ENCODE measurements around the gene SCGB3A2. TPM values are rescaled to one million over a fixed set of nuclear protein-coding genes. Genes with fewer than 3 reads are reported as not detected.

SCGB3A2 gene
- total RNA-seq, 2 experiments from 2014 or later: not detected

DNA sequence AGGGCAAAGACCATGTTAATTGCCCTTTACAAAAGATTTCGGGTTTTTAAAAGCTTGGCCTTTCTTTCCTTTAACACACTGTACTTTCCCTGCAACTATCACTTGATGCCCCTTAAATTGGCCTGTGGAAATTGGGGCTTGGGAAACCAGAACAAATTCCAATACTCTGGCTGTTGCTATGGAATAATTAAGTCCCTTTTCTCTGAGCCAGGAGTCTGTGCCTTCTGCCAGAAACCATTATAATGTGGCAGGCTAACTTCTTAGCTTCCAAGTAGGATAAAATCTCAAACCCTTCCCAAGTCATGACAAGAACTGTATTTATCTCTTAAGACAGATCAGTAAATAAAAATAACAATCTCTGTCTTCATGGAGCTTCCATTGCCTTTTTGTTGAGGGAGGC lies 46.0 kb upstream of the SCGB3A2 start:
- Histone ChIP-seq H3K4me3 (ENCODE audit: low read depth, low read length, poor library complexity, severe bottlenecking) (no peak overlapping the region), H3K4me1 (ENCODE audit: insufficient read depth, low read length, poor library complexity, severe bottlenecking) (no peaks in the 10 kb centered on the region), H3K9me3 (ENCODE audit: low read length) (no peaks in the 10 kb centered on the region), H4K20me1 (ENCODE audit: insufficient read depth, low read length) (no peaks in the 10 kb centered on the region), H3K4me2 (ENCODE audit: low read length) (no peak overlapping the region), H3K27ac (ENCODE audit: low read depth, low read length, poor library complexity, severe bottlenecking) (no peak overlapping the region), H3K79me2 (ENCODE audit: insufficient read depth, low read depth, low read length) (no peaks in the 10 kb centered on the region), H3K36me3 (ENCODE audit: insufficient read depth, low read length) (no peaks in the 10 kb centered on the region), H3K9me2 (ENCODE audit: insufficient read depth, low read length) (no peaks in the 10 kb centered on the region), H2AFZ (ENCODE audit: low read length) (no peak overlapping the region)
- DNase-seq (ENCODE audit: low spot score): no peak
- no TSS peak for BruUV-seq (replicated peaks)
- ChIA-PET CTCF (ENCODE audit: unreplicated experiment) (no interaction called here), POLR2A (no interaction called here)
- TF ChIP-seq, protein P1, sequence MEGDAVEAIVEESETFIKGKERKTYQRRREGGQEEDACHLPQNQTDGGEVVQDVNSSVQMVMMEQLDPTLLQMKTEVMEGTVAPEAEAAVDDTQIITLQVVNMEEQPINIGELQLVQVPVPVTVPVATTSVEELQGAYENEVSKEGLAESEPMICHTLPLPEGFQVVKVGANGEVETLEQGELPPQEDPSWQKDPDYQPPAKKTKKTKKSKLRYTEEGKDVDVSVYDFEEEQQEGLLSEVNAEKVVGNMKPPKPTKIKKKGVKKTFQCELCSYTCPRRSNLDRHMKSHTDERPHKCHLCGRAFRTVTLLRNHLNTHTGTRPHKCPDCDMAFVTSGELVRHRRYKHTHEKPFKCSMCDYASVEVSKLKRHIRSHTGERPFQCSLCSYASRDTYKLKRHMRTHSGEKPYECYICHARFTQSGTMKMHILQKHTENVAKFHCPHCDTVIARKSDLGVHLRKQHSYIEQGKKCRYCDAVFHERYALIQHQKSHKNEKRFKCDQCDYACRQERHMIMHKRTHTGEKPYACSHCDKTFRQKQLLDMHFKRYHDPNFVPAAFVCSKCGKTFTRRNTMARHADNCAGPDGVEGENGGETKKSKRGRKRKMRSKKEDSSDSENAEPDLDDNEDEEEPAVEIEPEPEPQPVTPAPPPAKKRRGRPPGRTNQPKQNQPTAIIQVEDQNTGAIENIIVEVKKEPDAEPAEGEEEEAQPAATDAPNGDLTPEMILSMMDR (conservative IDR thresholded peaks at IDR 0.05; ENCODE audit: low read length): no peak
- TF ChIP-seq EZH2phosphoT487 (IDR thresholded peaks at IDR 0.05; ENCODE audit: borderline replicate concordance, low read depth, low read length): no peak
- intact Hi-C loops (cut with micrococcal nuclease; ENCODE audit: unreplicated experiment): no loop called here

GRCh38 chr5:147835386-147835798 lies 43.1 kb upstream of the SCGB3A2 start:
- Histone ChIP-seq H3K4me3 (ENCODE audit: low read depth, low read length, poor library complexity, severe bottlenecking) (no peak overlapping the region), H3K36me3 (ENCODE audit: insufficient read depth, low read length) (no peaks in the 10 kb centered on the region), H3K9me2 (ENCODE audit: insufficient read depth, low read length) (no peaks in the 10 kb centered on the region), H3K4me1 (ENCODE audit: insufficient read depth, low read length, poor library complexity, severe bottlenecking) (no peaks in the 10 kb centered on the region), H4K20me1 (ENCODE audit: insufficient read depth, low read length) (no peaks in the 10 kb centered on the region), H2AFZ (ENCODE audit: low read length) (no peak overlapping the region), H3K9me3 (ENCODE audit: low read length) (no peaks in the 10 kb centered on the region), H3K79me2 (ENCODE audit: insufficient read depth, low read depth, low read length) (no peaks in the 10 kb centered on the region), H3K4me2 (ENCODE audit: low read length) (no peak overlapping the region), H3K27ac (ENCODE audit: low read depth, low read length, poor library complexity, severe bottlenecking) (no peak overlapping the region)
- ChIA-PET CTCF (ENCODE audit: unreplicated experiment) (no interaction called here), POLR2A (no interaction called here)
- no peak for DNase-seq (ENCODE audit: low spot score)
- no TSS peak for BruUV-seq (replicated peaks)
- intact Hi-C loops (cut with micrococcal nuclease; ENCODE audit: unreplicated experiment): no loop called here
- TF ChIP-seq, protein P1 (conservative IDR thresholded peaks at IDR 0.05; ENCODE audit: low read length): no peak
- no peak for TF ChIP-seq EZH2phosphoT487 (IDR thresholded peaks at IDR 0.05; ENCODE audit: borderline replicate concordance, low read depth, low read length)

DNA sequence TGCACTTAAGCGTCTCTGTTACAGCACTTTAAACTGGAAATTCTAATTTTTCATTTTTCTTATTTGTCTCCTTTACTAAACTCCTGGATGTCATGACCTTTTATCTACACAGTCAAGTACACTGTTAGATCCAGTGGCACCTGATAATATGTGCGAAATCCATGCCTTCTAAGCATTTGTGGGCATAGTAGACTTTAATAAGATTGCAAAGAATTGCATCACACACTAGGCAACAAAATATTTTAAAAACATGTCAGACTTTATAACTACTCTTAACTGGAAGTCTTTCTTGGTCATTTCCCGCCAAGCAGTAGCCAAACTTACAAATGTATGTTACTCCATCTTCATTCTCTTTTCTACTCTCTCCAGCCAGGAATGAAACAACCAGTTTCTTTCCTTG lies 42.1 kb upstream of the SCGB3A2 start:
- POLR2A ChIA-PET: interaction anchor here (0.7 kb wide), 1 partner anchor 1849 kb away, joined by 3 read pairs; no protein-coding TSS in a partner anchor
- Histone ChIP-seq H3K79me2 (ENCODE audit: insufficient read depth, low read depth, low read length) (no peaks in the 10 kb centered on the region), H3K27ac (ENCODE audit: low read depth, low read length, poor library complexity, severe bottlenecking) (no peak overlapping the region), H3K4me1 (ENCODE audit: insufficient read depth, low read length, poor library complexity, severe bottlenecking) (no peaks in the 10 kb centered on the region), H3K36me3 (ENCODE audit: insufficient read depth, low read length) (no peaks in the 10 kb centered on the region), H3K9me2 (ENCODE audit: insufficient read depth, low read length) (no peaks in the 10 kb centered on the region), H3K9me3 (ENCODE audit: low read length) (no peaks in the 10 kb centered on the region), H2AFZ (ENCODE audit: low read length) (no peak overlapping the region), H3K4me3 (ENCODE audit: low read depth, low read length, poor library complexity, severe bottlenecking) (no peak overlapping the region), H3K4me2 (ENCODE audit: low read length) (no peak overlapping the region), H4K20me1 (ENCODE audit: insufficient read depth, low read length) (no peaks in the 10 kb centered on the region)
- CTCF ChIA-PET (ENCODE audit: unreplicated experiment): no interaction called here
- TF ChIP-seq EZH2phosphoT487 (IDR thresholded peaks at IDR 0.05; ENCODE audit: borderline replicate concordance, low read depth, low read length): no peak
- TF ChIP-seq, protein P1 (conservative IDR thresholded peaks at IDR 0.05; ENCODE audit: low read length): no peak
- intact Hi-C loops (cut with micrococcal nuclease; ENCODE audit: unreplicated experiment): no loop called here
- BruUV-seq (replicated peaks): no TSS peak
- DNase-seq (ENCODE audit: low spot score): no peak
